NCI-H82 (cell line): ENCODE measurements around the gene MCOLN1.
A peak's percentile ranks its signal among the peaks of the same experiment; 100 is the strongest.
"Not testable (repeated sequence)": the region's sequence is repeated elsewhere in the genome, so short reads cannot be mapped to it uniquely, and the experiment has no call there.

Source experiments
- DNase-seq: peaks from one replicate; lab custom pipeline; 2025; lab: John Stamatoyannopoulos, UW

MCOLN1 gene

DNA sequence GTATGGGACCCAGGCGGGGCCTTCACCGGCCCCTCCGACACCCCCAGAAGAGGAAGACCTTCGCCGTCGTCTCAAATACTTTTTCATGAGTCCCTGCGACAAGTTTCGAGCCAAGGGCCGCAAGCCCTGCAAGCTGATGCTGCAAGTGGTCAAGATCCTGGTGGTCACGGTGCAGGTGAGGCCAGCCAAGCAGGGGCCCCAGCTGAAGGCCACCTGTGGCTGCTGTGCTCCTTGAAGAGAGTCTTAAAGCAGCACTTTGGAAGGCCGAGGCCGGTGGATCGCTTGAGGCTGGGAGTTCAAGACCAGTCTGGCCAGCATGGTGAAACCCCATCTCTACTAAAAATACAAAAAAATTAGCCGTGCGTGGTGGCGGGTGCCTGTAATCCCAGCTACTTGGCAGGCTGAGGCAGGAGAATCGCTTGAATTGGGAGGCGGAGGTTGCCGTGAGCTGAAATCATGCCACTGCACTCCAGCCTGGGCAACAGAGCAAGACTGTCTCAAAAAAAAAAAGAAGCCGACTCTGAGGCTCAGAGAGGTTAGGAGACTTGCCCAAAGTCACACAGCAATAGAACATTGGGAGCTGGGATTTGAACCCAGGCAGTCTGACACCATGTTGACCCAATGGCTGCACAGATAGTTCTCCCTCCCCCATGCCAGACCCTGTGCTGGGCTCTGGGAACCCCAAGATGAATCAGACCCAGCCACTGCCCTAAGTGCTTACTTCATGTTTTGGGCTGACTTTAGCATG is 2.7 kb downstream of the MCOLN1 start:
- DNase-seq = no peak

DNA sequence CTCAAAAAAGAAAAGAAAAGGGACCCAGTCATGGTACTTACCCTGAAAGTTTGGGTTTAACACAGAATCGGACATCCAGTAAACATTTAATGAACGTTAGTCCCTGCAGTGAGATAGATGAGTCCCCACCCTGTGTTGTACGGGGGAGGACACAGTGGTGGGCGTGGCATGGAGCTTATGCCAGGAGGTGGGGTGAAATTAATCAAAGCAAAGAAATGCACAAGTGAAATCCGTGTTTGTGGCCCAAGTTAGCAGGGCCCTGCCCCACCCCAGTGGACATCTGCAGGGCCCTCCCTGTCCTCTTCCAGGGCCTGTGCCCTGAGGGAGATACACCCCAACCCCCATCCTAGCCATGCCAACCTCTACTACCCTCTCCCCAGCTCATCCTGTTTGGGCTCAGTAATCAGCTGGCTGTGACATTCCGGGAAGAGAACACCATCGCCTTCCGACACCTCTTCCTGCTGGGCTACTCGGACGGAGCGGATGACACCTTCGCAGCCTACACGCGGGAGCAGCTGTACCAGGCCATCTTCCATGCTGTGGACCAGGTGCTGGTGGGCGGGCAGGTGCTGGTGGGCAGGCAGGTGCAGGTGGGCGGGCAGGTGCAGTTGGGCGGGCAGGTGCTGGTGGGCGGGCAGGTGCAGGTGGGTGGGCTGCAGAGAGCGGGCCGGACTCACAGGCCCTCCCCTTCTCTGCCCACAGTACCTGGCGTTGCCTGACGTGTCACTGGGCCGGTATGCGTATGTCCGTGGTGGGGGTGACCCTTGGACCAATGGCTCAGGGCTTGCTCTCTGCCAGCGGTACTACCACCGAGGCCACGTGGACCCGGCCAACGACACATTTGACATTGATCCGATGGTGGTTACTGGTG is 3.9 kb downstream of the MCOLN1 start:
- no peak for DNase-seq

DNA sequence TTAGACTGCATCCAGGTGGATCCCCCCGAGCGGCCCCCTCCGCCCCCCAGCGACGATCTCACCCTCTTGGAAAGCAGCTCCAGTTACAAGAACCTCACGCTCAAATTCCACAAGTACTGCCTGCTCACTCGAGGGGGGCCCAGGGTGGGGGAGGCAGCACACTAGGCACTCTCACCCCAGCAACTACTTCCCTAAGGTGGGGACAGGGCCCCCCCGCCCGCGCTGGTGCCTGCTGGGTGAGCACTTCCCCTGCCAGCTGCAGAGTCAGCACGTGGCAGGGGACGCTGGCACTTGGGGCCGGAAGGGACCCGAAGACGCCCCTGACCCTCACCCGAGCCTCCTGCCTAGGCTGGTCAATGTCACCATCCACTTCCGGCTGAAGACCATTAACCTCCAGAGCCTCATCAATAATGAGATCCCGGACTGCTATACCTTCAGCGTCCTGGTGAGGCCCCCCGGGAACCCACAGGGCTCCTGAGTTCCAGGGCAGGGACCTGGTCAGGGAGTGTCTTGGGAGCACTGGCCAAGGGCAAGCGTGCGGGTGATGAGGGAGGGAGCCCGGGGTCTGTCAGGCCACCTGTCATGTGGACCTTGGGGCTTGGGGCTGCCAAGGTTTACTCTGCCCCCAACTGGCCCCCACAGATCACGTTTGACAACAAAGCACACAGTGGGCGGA is 5.2 kb downstream of the MCOLN1 start:
- no peak for DNase-seq

DNA sequence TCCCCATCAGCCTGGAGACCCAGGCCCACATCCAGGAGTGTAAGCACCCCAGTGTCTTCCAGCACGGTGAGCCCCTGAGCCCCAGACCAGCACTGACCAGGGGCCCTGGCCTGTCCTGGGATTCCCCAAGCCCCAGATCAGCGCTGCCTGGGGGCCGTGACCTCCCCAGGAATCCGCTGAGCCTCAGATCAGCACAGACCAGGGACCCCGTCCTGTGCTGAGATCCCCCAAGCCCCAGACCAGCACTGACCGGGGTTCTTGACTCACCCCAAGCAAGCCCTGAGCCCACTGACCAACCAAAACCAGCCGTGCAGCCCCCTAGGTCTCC is 5.7 kb downstream of the MCOLN1 start:
- no peak for DNase-seq

DNA sequence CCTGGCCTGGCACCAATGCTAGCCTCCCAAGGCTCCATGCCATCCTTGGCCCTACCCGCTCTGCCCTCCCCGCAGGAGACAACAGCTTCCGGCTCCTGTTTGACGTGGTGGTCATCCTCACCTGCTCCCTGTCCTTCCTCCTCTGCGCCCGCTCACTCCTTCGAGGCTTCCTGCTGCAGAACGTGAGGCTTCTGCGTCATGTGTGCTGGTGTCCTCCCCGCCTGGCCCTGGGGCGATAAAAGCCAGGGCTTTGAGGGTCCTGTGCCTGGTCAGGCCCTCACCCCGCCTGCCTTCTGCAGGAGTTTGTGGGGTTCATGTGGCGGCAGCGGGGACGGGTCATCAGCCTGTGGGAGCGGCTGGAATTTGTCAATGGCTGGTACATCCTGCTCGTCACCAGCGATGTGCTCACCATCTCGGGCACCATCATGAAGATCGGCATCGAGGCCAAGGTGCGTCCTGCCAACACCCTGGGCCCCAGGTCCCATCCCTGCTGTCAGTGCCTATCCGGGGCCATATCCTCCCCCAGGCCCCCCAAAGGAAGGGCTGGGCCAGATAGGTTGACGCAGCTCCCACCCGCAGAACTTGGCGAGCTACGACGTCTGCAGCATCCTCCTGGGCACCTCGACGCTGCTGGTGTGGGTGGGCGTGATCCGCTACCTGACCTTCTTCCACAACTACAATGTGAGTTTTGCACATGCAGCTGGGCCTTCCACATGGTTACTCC is 6.3 kb downstream of the MCOLN1 start:
- no peak for DNase-seq

DNA sequence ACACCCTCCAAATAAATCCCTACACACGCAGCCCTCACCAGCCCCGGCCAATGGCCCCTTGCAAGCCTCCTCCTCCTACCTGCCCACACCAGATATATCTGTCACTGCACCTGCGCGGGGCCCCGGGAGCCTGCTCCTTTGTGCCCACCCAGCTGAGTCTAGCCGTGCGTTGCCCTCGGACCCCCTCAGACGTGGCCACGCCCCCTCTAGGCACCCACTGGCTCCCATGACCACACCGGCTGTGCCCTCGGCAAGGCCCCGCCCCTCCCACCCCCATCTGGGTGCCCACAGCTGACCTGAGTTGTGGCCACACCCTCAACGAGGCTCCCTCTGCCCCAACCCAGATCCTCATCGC is 6.8 kb downstream of the MCOLN1 start:
- no peak for DNase-seq

DNA sequence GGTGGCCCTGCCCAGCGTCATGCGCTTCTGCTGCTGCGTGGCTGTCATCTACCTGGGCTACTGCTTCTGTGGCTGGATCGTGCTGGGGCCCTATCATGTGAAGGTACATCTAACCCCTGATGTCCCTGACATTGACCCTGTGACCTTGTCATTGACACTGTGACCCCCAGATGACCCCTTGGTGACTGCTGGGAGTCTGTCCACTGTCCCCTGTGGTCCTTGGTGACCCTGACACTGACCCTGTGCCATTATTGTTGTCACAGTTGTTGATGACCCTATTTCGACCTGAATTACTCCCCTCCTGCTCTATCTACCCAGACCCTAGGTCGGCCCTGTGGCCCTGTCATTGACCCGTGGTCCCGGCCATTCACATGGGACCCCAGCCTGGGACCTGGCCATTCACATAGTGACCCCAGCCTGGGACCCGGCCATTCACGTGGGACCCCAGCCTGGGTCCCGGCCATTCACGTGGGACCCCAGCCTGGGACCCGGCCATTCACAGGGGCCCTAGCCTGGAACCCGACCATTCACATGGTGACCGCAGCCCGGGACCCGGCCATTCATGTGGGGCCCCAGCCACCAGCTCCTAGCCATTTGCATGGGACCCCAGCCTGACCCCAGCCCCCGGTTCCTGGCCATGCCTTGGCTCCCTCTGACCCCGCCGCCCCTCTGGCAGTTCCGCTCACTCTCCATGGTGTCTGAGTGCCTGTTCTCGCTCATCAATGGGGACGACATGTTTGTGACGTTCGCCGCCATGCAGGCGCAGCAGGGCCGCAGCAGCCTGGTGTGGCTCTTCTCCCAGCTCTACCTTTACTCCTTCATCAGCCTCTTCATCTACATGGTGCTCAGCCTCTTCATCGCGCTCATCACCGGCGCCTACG is 7.4 kb downstream of the MCOLN1 start:
- no peak for DNase-seq

DNA sequence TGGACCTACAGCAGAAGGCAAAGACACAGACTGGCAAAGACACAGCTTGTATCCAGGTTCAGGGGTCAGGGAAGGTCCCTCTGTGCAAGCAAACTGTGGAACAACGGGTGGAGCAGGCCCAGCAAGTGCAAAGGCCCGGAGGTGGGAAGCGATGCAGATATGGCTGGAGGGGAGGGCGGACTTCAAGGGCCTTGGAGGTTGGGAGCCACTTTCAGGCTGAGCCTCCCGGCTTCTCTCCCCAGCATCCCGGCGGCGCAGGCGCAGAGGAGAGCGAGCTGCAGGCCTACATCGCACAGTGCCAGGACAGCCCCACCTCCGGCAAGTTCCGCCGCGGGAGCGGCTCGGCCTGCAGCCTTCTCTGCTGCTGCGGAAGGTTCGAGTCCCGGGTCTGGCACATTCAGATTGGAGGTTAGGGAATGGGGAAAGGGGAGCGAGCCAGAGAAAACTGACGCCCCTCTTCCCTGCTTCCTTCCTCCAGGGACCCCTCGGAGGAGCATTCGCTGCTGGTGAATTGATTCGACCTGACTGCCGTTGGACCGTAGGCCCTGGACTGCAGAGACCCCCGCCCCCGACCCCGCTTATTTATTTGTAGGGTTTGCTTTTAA is 11.0 kb downstream of the MCOLN1 start:
- DNase-seq = no peak

DNA sequence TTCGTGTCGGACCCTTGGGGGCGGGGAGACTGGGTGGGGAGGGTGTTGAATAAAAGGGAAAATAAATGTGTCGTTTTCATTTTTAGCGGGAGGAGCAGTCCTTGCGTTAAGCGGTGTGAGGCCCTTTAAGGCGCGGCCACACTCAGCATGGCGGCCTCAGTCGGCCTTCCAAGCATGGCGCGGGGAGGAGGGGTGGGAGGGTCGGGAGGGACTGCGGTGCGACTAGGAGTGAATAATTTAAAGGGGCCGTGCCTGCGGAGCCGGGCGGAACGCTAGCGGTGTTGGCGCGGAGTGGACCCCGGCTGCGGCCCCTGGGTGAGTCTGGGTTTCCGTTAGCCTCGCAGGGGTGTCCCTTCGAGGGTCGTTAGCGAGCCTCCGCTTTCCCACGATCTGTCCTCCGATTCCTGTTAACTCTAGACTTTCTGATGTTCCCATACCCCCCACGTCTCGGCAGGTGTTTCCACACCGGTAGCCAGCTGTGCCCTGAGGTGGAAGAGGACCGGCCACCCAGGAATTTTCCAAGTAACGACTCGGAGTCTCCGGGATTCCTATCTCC is 11.6 kb downstream of the MCOLN1 start:
- peak; percentile 88 for DNase-seq

DNA sequence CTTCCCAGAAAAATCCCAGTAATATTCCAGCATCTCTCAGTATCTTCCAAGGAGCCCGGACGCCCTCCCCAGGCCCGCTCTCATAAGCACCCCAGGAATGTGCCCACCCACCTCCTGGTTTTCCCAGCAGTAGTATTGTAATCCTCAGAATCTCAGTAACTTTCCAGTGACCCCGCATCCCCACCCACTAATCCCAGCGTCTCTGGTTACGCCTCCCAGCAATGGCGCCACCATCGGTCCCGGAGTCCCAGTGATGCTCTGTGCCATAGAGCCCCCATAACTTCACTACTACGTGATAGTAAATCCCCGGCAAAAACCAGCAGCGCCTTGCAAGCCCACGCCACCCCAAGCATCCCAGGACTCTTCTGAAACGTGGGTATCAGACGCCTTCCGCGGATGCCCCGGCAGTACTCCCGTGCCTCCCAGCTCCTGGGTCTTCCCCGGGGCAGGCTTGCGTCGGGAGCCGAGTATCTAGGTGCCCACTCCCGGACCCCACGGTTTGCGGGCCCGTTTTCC is 12.2 kb downstream of the MCOLN1 start:
- peak; percentile 76 for DNase-seq

DNA sequence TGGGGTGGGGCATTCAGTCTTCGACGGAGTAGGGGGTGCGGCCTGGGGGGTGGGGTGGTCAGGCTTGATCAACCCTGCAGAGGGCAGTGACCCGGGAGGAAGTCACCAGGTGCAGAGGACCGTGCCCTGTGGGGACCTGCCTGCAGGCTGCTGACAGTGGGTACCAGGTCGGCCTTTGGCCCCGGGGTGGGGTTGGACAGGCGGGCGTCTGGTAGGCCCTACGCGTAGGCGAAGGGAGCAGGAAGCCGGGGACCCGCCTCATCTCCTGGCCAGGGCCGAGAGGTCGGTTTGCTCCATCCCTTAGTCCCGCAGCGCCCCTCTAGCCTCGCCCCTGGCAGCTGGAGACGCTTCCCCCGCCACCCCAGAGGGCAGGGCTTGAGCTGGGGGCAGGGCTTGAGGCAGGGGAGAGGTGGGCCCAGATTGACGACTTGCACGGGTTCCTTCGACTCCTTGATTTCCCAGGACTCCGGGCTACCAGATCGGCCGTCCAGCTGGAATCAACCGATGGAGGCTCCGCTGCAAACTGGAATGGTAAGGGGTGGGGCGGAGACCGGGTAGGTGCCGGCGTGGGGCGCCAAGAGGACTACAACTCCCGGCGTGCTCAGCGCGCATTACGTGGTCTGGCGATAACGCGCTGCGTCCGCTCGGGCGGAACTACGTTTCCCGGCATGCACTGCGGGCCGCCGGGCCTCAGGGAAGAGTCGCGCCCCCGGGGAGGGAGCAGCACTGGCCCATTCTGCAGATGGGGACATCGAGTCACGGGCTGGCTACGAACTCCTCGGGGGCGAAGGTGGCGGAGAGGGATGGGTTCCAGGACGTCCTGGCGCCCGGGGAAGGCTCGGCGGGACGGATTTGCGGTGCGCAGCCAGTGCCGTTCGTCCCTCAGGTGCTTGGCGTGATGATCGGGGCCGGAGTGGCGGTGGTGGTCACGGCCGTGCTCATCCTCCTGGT is 12.9 kb downstream of the MCOLN1 start, which contains the start of gene PNPLA6:
Gene PNPLA6, plus strand, starts transcription at position 671 of the 951 bp plus-strand sequence. Its CDS starts 72 bp downstream, at position 743.
- DNase-seq = peak; percentile 94

DNA sequence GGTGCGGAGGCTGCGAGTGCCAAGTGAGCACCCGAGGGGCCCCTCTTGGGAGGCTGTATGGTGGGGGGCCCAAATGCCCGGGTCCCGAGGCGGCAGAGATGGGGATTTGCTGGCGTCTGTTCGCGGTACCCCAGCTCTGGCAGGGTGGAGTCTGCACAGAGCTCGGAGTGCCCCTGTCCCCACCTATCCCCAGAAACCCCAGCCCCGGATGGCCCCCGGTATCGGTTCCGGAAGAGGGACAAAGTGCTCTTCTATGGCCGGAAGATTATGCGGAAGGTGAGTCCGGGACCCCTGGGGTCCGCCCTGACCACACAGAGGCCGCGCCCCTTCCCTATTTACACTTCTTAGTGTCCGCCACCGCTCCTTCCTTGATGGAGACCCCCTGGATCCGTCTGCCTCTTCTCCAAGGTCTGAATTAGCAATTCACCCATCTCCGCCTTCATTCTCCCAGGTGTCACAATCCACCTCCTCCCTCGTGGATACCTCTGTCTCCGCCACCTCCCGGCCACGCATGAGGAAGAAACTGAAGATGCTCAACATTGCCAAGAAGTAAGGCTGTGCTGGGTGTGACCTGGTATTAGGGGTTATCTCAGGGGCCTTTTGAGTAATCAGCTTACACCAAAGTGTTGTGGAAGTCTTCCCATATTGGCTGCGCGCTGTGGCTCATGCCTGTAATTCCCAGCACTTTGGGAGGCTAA is 13.7 kb downstream of the MCOLN1 start:
- peak; percentile 71 for DNase-seq

DNA sequence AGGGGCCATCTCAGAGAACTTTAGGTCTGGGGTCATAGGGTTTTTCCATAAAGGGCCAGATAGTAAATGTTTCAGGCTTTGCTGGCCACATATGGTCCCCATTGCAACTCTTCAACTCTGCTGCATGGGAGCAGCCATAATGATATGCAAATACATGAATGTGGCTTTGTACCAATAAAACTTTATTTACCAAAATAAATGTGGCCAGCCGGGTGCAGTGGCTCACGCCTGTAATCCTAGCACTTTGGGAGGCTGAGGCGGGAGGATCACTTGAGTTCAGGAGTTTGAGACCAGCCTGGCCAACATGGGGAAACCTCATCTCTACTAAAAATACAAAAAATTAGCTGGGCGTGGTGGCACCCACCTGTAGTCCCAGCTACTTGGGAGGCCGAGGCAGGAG is 16.6 kb downstream of the MCOLN1 start:
- DNase-seq = not testable (repeated sequence)

DNA sequence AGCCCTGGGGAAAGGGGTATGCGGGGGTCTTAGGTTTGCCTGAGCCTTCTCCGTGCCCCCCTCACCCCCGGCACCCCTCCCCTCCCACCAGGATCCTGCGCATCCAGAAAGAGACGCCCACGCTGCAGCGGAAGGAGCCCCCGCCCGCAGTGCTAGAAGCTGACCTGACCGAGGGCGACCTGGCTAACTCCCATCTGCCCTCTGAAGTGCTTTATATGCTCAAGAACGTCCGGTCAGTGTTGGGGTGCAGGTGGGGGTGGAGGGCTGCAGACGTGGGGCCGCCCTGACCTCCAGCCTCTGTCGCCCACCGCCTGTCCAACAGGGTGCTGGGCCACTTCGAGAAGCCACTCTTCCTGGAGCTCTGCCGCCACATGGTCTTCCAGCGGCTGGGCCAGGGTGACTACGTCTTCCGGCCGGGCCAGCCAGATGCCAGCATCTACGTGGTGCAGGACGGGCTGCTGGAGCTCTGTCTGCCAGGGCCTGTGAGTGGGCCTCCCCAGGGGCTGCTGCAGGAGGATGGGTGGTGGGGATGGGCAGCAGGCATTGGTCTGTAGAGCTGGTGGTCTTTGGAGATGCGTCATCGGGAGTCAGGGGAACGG is 17.5 kb downstream of the MCOLN1 start:
- DNase-seq = no peak

DNA sequence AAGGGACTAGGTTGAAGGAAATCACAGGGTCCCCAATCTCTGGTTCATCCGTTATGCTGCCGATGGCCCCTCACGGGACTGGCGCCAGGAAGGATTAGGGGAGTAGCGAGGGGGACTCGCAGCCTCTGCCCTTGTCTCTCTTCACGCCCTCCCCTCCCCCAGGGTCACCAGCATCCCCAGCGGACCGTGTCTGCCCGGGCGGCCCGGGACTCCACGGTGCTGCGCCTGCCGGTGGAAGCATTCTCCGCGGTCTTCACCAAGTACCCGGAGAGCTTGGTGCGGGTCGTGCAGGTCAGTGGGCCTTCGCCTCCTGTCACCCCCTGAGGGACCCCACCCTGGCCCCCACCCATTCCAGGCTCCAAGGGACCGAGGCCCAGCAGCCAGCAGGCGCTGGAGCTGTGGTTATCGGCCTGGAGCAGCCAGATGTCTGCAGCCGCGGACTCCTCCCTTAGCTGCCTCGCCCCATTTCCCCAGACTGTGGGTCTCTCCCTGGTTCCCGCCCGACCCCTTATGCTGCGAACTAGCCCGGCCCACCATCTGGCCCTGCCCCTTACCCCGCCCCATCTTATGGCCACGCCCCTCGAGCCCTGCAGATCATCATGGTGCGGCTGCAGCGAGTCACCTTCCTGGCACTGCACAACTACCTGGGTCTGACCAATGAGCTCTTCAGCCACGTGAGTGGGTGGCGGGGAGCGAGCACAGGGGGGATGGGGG is 18.5 kb downstream of the MCOLN1 start:
- peak; percentile 68 for DNase-seq

DNA sequence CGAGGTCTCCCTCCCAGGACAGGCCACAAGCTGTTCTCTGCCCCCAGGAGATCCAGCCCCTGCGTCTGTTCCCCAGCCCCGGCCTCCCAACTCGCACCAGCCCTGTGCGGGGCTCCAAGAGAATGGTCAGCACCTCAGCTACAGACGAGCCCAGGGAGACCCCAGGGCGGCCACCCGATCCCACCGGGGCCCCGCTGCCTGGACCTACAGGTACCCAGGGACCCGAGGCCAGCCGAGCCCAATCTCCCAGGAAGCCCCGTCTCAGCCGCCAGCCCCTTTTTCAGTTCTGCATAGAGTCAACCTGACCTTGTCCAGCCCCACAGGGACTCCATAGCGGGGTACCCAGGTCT is 19.0 kb downstream of the MCOLN1 start:
- no peak for DNase-seq

DNA sequence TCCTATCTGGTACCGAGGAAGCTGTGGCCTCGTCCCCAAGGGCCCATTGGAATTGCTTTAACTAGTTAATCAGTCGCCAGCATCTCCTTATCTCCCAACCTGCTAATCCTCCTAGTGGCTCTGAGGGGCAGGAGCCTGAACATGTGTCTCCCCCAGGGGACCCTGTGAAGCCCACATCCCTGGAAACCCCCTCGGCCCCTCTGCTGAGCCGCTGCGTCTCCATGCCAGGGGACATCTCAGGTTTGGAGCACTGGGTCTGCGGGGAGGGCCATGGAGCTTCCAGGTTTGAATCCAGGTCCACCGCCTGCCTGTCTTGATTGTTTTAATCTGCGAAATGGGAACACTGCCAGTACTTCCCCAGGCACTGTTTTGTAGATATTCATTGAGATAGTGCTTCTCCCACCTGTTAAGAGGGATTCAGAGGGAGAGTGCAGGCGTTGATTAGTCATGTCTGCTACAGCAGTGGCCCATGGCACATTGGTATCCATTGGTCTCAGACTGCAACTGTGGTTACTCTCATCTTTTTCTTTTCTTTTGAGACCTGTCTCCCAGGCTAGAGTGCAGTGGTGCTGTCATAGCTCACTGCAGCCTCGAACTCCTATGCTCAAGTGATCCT is 19.5 kb downstream of the MCOLN1 start:
- DNase-seq = peak; percentile 21
